GM15510 (cell line): ENCODE results near the gene GREB1.

ENCODE experiments used
- POLR2A ChIP-seq: IDR thresholded peaks from 3 replicates; pipeline ENCODE4 v1.6.1; 2011; ENCODE audit warnings: borderline replicate concordance; ENCODE audit not compliant: insufficient read length; ENCODE audit errors: extremely low read depth

The GREB1 gene

DNA sequence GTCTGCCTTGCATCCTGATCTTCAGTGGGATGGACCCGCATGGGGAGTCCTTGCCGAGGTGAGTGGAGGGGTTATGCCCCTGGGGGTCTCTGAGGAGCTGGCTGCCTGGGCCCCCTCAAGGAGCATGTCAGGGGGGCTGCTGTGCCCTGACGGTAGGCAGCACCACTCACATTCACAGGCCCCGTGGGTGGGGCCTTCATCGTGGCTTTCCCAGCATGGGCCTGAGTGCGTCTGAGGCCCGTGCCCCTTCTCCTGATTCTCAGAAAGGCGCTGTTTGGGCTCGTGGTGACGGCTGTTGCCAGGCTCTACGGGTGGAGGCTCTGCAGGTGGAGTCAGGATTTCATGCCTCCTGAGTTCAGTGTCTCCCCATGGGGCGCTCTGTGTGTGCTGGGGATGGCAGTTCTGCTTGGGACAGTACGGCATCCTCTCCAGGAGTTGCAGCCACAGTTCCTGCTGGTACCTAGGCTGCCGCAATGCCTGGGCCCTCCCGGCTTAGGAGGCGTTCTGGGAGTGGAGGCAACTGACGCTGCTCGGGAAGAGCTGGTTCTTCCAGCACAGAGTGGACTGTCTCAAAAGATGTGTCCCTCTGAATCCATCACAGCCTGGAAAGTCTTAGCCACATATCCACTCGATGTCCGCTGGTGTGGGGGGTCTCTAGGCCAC is 78.8 kb downstream of the GREB1 start:
- TF ChIP-seq POLR2A = no peak

DNA sequence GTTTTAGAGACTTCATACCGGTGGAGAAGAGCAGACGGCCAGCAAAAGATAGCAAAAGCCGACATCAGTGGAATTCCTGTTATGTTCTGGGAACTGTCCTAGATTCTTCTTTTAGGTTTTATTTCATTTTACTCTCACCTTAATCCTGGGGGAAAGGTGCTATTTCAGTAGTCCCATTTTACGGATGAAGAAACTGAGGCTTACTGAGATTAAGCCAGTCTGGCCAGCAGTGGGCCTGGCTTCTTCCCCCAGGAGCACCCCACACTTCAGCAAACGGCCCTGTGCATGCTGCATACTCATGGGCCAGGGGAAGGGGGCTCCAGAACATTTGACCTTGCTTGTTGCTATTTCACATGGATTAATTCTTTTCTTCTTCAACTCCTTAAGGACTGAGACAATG is 79.5 kb downstream of the GREB1 start:
- TF ChIP-seq POLR2A = no peak

DNA sequence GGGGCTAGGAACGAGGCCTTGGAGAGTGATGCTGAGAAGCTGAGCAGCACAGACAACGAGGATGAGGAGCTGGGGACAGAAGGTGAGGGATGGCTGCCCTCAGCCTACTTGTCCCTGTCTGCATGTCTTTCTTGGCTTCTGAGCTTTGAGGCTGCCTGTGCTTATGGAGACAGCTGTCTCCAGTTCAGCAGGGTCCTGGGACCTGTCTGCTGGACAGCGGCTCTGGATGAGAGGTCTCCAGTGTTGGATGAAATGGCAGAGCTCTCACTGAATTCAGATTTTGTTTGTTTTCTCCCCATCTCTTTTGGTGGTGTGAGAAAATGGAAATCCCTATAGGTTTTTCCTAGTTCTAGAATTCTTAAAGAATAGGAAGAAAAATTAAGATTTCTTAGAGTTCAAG is 81.4 kb downstream of the GREB1 start:
- TF ChIP-seq POLR2A = no peak

DNA sequence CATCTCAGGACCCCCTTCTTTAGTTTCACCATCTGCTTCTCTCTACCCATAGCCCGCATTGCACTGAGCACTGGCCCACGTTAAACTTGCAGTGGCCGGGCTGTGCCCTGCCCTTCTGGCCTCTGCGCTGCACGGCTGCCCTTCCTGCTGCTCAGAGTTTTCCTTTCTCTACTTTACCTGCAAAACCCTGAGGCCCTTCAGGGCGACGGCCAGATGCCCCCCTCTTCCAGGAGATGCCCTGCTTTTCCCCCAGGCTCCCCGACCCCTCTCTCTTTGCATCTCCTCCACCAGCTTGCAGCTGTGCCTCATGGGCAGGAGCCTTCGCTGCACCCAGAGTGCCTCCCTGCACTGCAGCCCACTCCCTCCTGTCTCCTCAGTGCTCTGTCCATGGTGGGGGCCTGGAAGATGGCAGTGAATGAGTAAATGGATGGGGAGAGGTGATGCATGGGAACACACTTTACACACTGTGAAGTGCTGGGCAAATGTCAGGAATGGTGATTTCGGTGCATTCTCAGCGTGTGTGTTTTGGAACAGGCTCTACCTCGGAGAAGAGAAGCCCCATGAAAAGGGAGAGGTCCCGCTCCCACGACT is 82.3 kb downstream of the GREB1 start:
- TF ChIP-seq POLR2A = no peak

DNA sequence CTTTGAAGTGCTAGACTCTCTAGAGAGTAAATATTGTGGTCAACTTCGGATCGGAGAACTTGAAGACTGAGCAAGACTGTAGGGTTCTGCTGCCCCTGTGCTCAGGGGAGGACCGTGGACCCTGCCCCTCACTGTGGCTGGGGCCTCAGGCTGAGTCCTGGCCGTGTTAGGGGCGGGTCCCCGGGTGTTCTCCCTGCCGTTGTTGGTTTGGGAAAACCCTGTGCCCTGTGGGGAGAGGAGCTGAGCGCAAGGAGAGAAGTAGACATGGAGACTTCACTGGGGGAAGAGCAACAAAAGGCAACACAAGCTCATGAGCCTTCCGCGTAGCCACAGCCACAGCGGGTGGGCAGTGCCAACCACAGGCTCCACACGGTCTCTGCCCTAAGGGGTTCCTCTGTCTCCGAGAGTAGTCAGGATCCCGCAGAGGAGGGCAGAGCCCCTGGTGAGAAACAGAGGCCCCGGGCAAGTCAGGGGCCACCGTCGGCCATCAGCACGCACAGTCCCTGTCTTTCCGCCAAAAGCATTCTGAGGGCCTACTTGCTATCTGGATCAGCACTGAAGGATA is 83.1 kb downstream of the GREB1 start:
- TF ChIP-seq POLR2A = no peak

DNA sequence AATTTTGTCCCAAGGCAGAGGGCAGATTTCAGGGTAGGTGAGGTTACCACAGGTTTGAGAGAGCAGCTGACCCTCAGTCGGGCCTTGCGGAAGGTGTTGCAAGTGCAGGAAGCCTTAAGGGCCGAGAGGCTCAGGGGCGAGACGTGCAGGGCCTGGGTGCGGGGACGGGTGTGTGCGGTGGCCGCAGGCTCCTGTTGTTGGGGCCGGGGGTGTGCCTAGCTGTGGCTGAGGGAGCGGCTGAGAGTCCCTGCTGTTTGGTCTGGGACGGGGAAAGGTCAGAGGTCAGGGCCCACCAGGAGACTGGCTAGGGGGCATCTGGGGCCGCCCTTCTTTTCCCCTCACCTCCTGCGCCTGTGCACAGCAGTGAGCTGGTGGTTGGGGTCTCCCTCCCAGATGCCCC is 83.7 kb downstream of the GREB1 start:
- TF ChIP-seq POLR2A = no peak

DNA sequence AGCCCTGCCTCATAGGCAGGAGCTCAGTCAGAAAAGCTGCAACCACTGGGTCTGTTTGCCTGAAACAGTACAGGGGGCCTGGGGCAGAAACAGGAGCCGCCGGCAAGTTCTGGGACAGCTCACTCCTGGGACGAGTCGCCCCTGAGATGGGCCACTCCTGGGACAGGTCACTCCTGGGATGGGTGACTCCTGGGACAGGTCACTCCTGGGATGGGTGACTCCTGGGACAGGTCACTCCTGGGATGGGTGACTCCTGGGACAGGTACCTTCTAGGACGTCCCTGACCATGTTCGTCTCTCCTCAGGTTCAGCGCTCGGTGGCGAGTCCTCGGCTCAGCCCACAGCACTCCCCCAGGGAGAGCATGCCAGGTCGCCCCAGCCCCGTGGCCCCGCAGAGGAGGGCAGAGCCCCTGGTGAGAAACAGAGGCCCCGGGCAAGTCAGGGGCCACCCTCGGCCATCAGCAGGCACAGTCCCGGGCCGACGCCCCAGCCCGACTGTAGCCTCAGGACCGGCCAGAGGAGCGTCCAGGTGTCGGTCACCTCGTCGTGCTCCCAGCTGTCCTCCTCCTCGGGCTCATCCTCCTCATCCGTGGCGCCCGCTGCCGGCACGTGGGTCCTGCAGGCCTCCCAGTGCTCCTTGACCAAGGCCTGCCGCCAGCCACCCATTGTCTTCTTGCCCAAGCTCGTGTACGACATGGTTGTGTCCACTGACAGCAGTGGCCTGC is 84.3 kb downstream of the GREB1 start:
- no peak for TF ChIP-seq POLR2A

DNA sequence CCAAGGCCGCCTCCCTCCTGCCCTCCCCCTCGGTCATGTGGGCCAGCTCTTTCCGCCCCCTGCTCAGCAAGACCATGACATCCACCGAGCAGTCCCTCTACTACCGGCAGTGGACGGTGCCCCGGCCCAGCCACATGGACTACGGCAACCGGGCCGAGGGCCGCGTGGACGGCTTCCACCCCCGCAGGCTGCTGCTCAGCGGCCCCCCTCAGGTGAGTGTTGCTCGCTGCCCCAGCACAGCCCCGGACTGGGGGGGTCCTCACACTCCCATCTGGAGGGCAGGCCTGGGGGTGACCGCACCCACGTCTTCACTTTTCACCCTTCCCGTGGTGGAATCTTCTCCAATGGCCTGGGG is 84.8 kb downstream of the GREB1 start:
- TF ChIP-seq POLR2A = no peak

DNA sequence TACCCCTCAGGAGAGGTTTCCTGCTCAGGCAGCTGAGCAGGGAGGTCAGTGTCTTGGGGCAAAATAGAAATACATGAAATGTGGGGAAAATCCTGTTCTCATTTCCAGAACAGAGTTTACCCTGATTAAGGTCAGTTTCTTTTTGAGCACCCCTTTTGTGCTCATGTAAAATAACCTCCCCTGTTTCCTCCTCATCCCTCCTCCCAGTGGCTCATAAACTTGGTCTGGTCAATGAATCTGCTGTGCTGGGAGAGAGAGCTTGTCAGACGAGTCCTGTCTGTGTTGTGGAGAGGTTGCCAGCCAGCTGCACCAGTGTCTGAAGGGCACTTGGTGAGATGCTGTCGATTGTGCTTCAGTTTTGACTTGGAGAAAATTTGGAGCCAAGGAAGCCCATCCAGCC is 87.6 kb downstream of the GREB1 start:
- TF ChIP-seq POLR2A = no peak

DNA sequence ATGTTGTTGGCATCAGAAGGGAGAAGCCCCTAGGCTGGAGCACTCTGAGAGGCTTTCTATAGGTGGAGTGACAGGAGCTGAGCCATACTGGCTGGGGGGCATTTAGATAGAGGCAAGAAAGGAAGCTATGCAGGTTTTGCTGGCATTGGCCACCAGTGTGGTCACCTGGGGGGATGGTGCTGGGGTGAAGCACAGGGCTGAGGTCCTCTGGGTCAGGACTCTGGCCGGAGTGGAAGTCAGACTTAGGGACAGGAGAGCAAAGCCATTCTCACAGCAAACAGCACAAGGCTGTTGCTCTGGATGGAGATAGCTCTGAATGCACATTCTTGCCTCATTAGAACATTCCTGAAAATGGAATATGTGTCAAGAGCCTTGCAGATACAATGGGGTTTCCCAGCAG is 88.8 kb downstream of the GREB1 start:
- no peak for TF ChIP-seq POLR2A

DNA sequence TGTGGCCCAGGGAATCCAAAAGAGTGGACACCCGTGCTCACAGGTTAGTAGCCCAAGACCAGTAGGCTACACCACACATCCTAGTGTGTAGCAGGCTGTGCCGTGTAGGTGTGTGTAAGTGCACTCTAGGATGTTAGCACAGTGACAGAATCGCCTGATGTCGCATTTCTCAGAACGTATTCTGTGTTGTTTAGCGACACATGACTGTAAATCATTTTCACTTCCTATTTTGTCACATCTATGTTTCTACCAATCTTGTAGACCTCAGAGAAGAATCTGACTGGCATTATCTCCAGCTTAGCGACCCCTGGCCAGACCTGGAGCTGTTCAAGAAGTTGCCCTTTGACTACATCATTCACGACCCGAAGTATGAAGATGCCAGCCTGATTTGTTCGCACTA is 91.0 kb downstream of the GREB1 start:
- no peak for TF ChIP-seq POLR2A

DNA sequence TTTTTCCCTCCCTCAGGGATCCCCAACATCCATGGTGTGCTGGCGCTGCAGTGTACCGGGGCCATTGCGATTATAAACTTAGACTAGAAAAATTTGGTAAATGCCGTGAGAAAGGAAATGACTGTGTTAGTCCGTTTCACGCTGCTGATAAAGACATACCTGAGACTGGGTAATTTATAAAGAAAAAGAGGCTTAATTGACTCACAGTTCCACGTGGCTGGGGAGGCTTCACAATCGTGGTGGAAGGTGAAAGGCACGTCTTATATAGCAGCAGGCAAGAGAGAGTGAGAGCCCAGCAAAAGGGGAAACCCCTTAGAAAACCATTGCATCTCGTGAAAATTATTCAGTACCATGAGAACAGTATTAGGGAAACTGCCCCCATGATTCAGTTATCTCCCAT is 91.8 kb downstream of the GREB1 start:
- no peak for TF ChIP-seq POLR2A

DNA sequence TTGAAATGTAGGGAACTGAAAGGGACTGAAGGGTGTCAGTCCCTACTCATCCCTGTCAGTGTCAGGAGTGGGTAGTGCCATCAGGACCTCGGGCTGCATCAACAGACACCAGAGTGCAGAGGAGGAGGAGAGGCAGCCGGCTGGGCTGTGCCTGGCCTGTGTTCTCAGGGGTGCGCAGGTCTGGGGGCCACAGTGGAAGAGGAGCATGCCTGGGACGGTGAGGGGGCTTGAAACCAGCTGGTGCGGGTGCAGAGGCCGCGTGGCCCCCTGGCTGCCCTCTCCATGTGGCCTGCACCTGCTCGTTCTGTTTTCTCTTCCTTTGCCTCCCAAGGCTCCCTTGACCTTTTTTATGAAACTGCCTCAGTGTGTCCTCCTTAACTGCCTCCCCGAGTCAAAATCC is 94.8 kb downstream of the GREB1 start:
- TF ChIP-seq POLR2A = no peak

DNA sequence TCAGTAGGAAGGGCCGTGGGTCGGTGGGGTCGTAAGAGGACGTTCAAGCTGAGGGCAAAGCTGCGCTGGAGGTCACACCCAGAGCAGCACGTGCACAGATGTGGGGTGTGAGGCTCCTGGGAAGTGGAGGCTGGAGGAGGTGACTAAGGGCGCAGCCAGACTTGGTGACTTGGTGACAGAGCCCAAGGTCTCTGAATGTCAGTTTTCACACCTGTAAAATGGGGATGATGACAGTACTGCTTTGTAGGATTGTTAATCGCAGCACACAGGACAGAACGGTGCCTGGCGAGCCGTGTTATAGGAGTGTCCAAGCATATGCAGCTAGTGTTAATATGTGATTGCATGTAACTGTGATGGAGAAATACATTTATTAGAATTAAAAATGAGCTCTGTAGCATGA is 95.4 kb downstream of the GREB1 start:
- no peak for TF ChIP-seq POLR2A

DNA sequence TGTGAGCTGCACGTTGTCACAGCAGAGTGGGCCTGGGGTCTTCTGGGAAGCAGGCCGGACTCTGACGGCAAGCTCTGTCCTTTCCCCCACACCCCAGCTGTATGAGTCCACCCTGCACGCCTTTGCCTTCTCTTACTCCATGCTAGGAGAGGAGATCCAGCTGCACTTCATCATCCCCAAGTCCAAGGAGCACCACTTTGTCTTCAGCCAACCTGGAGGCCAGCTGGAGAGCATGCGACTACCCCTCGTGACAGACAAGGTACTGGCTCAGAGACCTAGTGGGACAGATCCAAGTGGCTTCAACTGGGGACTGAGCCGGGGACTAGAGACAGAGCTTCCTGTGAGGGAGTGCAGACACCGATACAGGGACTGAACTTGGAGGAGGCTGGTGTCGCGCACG is 96.0 kb downstream of the GREB1 start:
- TF ChIP-seq POLR2A = no peak

DNA sequence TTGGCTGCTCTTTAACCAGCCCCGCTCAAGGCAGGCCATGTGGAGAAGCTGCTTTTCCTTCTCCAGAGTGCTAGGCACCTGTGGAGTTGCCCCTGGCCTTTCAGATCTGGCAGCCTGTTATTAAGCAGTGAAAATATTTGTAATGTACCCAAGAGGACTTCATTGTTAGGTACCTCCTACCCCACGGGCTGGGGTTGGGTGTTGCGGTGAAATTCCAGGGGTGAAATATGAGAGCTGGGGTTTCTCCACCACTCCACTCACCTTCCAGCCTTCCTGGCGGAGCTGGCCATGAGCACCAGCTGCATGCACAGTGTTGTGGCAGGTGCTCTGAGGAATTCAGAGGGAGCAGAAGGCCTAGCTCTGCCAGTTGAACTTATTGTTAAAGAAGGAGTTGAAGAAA is 97.0 kb downstream of the GREB1 start:
- no peak for TF ChIP-seq POLR2A

DNA sequence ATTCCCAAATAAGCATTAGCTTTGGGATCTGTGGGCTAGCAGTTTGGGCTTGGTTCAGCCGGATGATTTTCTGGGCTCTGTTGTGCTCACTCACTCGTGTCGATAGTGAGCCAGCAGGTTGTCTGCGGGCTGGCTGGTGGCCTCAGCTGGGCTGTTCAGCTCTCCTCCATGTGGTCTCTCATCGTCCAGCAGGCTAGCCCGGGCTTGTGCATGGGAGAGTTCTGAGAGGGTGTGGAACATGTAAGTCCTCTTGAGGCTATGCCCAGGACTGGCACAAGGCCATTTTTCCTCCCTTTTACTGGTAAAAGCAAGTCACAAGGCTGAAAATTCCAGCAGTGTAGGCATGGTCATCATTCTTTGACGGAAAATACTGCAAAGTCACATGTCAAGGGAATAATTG is 97.6 kb downstream of the GREB1 start:
- TF ChIP-seq POLR2A = no peak

DNA sequence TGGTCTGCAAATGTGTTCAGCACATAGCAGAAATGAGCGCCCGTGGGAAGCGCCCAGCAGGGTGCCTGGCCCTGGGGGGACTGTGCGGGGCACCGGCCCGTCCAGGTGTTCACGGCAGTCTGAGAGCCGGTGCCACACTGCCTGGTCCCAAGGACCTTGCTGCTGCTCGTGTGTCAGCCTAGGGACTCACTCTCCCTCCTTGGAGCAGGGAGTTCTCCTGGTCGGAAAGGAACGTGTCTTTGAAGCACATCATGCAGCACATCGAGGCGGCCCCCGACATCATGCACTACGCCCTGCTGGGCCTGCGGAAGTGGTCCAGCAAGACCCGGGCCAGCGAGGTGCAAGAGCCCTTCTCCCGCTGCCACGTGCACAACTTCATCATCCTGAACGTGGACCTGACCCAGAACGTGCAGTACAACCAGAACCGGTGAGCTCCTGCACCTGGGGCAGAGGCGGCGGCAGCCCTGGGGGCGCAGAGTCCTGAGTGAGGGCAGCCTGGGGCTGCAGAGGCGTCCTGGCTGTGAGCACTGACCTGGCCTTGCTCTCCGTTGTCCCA is 100.2 kb downstream of the GREB1 start:
- no peak for TF ChIP-seq POLR2A
